PC-9 (cell line): ENCODE results near the gene ZBTB7C. TPM values are rescaled to one million over a fixed set of nuclear protein-coding genes. Genes with fewer than 3 reads are reported as not detected.

Source experiments
- BruUV-seq: library from RNA; stranded (reverse); fragments of 400-500 nt; replicated peaks from 2 replicates; lab custom pipeline; 2021; lab: Mats Ljungman, UMichigan
- CTCF ChIA-PET: fragments of 300-600 bp; sonication (Branson Sonifier 250); formaldehyde crosslinking; loops from one replicate; lab custom pipeline; 2022; ENCODE audit warnings: antibody characterized with exemption; lab: Charles Lee
- POLR2A ChIA-PET: fragments of 300-600 bp; sonication (Branson Sonifier 250); formaldehyde crosslinking; loops from one replicate; lab custom pipeline; 2022; ENCODE audit warnings: antibody characterized with exemption; ENCODE audit not compliant: unreplicated experiment; lab: Charles Lee
- DNase-seq, 2 experiments: peaks; one replicate each; pipeline versions ENCODE4 v3.0.0 to v3.0.0-alpha.2; 2015 to 2022; ENCODE audit warnings: mixed read lengths in 1 of 2
- H2AFZ ChIP-seq: fragments of 200-600 bp; sonication (generic); 2 replicates; pipeline ENCODE4 v1.8.1; 2017; ENCODE audit warnings: antibody characterized with exemption
- H3F3A ChIP-seq: fragments of 200-600 bp; sonication (generic); 2 replicates; pipeline ENCODE4 v1.8.1; 2017; ENCODE audit warnings: antibody characterized with exemption, mild to moderate bottlenecking, low read depth; ENCODE audit not compliant: insufficient read depth
- H3K27ac ChIP-seq: fragments of 200-600 bp; sonication (generic); 2 replicates; pipeline ENCODE4 v1.6.1; 2016; ENCODE audit warnings: mixed run types
- H3K27me3 ChIP-seq: fragments of 200-600 bp; sonication (generic); 2 replicates; pipeline ENCODE4 v1.6.1; 2016; ENCODE audit warnings: low read depth, mixed run types; ENCODE audit not compliant: insufficient read depth
- H3K36me3 ChIP-seq: fragments of 200-600 bp; sonication (generic); 2 replicates; pipeline ENCODE4 v1.6.1; 2016; ENCODE audit warnings: low read depth, mixed run types
- H3K4me1 ChIP-seq: fragments of 200-600 bp; sonication (generic); replicated peaks from 2 replicates; pipeline ENCODE4 v1.6.1; 2016; ENCODE audit warnings: mixed run types; ENCODE audit not compliant: insufficient read depth
- H3K4me2 ChIP-seq: fragments of 200-600 bp; sonication (generic); 2 replicates; pipeline ENCODE4 v1.6.1; 2017; ENCODE audit warnings: mixed run types
- H3K4me3 ChIP-seq: fragments of 200-600 bp; sonication (generic); 2 replicates; pipeline ENCODE4 v1.6.1; 2016; ENCODE audit warnings: mixed run types
- H3K79me2 ChIP-seq: fragments of 200-600 bp; sonication (generic); 2 replicates; pipeline ENCODE4 v1.6.1; 2017; ENCODE audit warnings: low read depth, mixed run types
- H3K9me2 ChIP-seq: fragments of 200-600 bp; sonication (generic); 2 replicates; pipeline ENCODE4 v1.8.1; 2017; ENCODE audit warnings: mild to moderate bottlenecking; ENCODE audit not compliant: insufficient read depth
- H3K9me3 ChIP-seq: fragments of 200-600 bp; sonication (generic); 2 replicates; pipeline ENCODE4 v1.8.1; 2016; ENCODE audit warnings: low read depth; ENCODE audit not compliant: insufficient read depth
- H4K20me1 ChIP-seq: fragments of 200-600 bp; sonication (generic); 2 replicates; pipeline ENCODE4 v1.8.1; 2017; ENCODE audit not compliant: insufficient read depth
- CTCF ChIP-seq: fragments of 200-600 bp; sonication (generic); conservative IDR thresholded peaks from 2 replicates; pipeline ENCODE4 v1.6.1; 2017; ENCODE audit warnings: mixed run types, antibody characterized with exemption, mild to moderate bottlenecking, moderate library complexity
- EZH2 ChIP-seq: fragments of 200-600 bp; sonication (generic); IDR thresholded peaks from 2 replicates; pipeline ENCODE4 v1.8.0; 2017; ENCODE audit warnings: antibody characterized with exemption, low read depth
- intact Hi-C: fragments of 100-400 bp; cut with micrococcal nuclease; formaldehyde crosslinking; loops from one replicate; pipeline ENCODE4 v1.10.0; 2022; ENCODE audit not compliant: unreplicated experiment
- total RNA-seq: library from RNA; stranded (reverse); gene quantifications from 2 replicates; pipeline ENCODE4 v1.2.3, GENCODE V29; 2021

The ZBTB7C gene
- total RNA-seq, 1 experiment from 2014 or later = not detected

- BruUV-seq = no TSS peak
- no peaks in the 10 kb centered on the region for H3F3A ChIP-seq
- CTCF ChIA-PET = no interaction called here
- POLR2A ChIA-PET = no interaction called here
- no peaks in the 10 kb centered on the region for H3K36me3 ChIP-seq
- no peaks in the 10 kb centered on the region for H3K4me1 ChIP-seq
- H3K27me3 ChIP-seq = peaks cover 14% of the 10 kb centered on the region
- H3K79me2 ChIP-seq = no peaks in the 10 kb centered on the region
- no peak overlapping the region for H3K27ac ChIP-seq
- intact Hi-C loops = no loop called here
- TF ChIP-seq CTCF (no peak), EZH2 (no peak)
- DNase-seq = no peak
- H3K9me2 ChIP-seq = no peaks in the 10 kb centered on the region
- no peaks in the 10 kb centered on the region for H3K9me3 ChIP-seq
- H3K4me2 ChIP-seq = no peak overlapping the region
- peaks cover 3% of the 10 kb centered on the region; the same call in 1 of the 2 replicates for H4K20me1 ChIP-seq
- H3K4me3 ChIP-seq = no peak overlapping the region
- no peak overlapping the region for H2AFZ ChIP-seq
Measured at GRCh38 chr18:48126240-48126639, 282.9 kb downstream of the ZBTB7C start.

GRCh38 chr18:48125724-48126123, 283.5 kb downstream of the ZBTB7C start:
- Histone ChIP-seq H2AFZ (no peak overlapping the region), H3K4me2 (no peak overlapping the region), H3K27ac (no peak overlapping the region), H3K4me1 (no peaks in the 10 kb centered on the region), H3K36me3 (no peaks in the 10 kb centered on the region), H3K9me2 (no peaks in the 10 kb centered on the region), H3K4me3 (no peak overlapping the region), H3K27me3 (peaks cover 14% of the 10 kb centered on the region), H4K20me1 (peaks cover 3% of the 10 kb centered on the region; the same call in 1 of the 2 replicates), H3F3A (no peaks in the 10 kb centered on the region), H3K9me3 (no peaks in the 10 kb centered on the region), H3K79me2 (no peaks in the 10 kb centered on the region)
- no TSS peak for BruUV-seq
- intact Hi-C loops = no loop called here
- TF ChIP-seq EZH2 (no peak), CTCF (no peak)
- POLR2A ChIA-PET = no interaction called here
- CTCF ChIA-PET = no interaction called here
- peak in 1 of 2 experiments; percentile 63 for DNase-seq

GRCh38 chr18:48124857-48125626, 284.1 kb downstream of the ZBTB7C start:
- Histone ChIP-seq H3K4me3 (no peak overlapping the region), H4K20me1 (peaks cover 3% of the 10 kb centered on the region; the same call in 1 of the 2 replicates), H3K9me3 (no peaks in the 10 kb centered on the region), H3K4me2 (0 out of 2 replicates have a peak overlapping the region, but pooled peaks have one; percentile 14), H3K27ac (no peak overlapping the region), H3K79me2 (no peaks in the 10 kb centered on the region), H3K9me2 (no peaks in the 10 kb centered on the region), H3F3A (no peaks in the 10 kb centered on the region), H3K4me1 (no peaks in the 10 kb centered on the region), H2AFZ (no peak overlapping the region), H3K36me3 (no peaks in the 10 kb centered on the region), H3K27me3 (peaks cover 14% of the 10 kb centered on the region)
- BruUV-seq = no TSS peak
- TF ChIP-seq EZH2 (no peak), CTCF (no peak)
- ChIA-PET CTCF (no interaction called here), POLR2A (no interaction called here)
- intact Hi-C loops = no loop called here
- no peak for DNase-seq
